Upper lobe of right lung (tissue), 1 donor: Measurements from ENCODE around the gene LYG1. TPM values are rescaled to one million over a fixed set of nuclear protein-coding genes. Genes with fewer than 3 reads are reported as not detected.
"Not testable (repeated sequence)": the region's sequence is repeated elsewhere in the genome, so short reads cannot be mapped to it uniquely, and the experiment has no call there.

Experiments
- ATAC-seq: fragments of 200-7000 bp; cut with Tn5 transposase; one replicate; pipeline ENCODE4 v1.9.1; 2020; ENCODE audit warnings: mild to moderate bottlenecking, moderate library complexity
- DNase-seq: peaks from one replicate; pipeline ENCODE4 v3.0.0-alpha.2; 2020
- H3K27ac ChIP-seq: fragments of 200-600 bp; one replicate; pipeline ENCODE4 v1.8.0; 2022
- H3K27me3 ChIP-seq: fragments of 200-600 bp; one replicate; pipeline ENCODE4 v1.8.0; 2022; ENCODE audit warnings: mild to moderate bottlenecking
- H3K36me3 ChIP-seq: fragments of 200-600 bp; one replicate; pipeline ENCODE4 v1.8.0; 2022
- H3K4me1 ChIP-seq: fragments of 200-600 bp; one replicate; pipeline ENCODE4 v1.8.0; 2022
- H3K4me3 ChIP-seq: fragments of 200-600 bp; one replicate; pipeline ENCODE4 v1.8.0; 2022; ENCODE audit warnings: mild to moderate bottlenecking
- H3K9me3 ChIP-seq: fragments of 200-600 bp; one replicate; pipeline ENCODE4 v1.8.0; 2022
- intact Hi-C: fragments of 100-400 bp; cut with DNase I; formaldehyde crosslinking; loops from one replicate; pipeline ENCODE4 v1.11.0; 2022
- long read RNA-seq: library from polyadenylated mRNA; unstranded; transcript quantifications from one replicate; pipeline ENCODE4 v2.0.0, GENCODE V29; 2021
- total RNA-seq: library from RNA; stranded (reverse); fragmentation: NEBNext Ultra II Directional; extraction: Animal tissue kit (Norgen Biotek cat#: 25700); gene quantifications from one replicate; pipeline ENCODE4 v1.2.1, GENCODE V29; 2021
- TF ChIP-seq, protein P1 (sequence below): fragments of 200-600 bp; IDR thresholded peaks from one replicate; pipeline ENCODE4 v1.8.0; 2022; ENCODE audit warnings: antibody characterized with exemption
- donor health status: DM: no; HTN: yes; CAD: no; lungs with severe emphysema.

The LYG1 gene
- total RNA-seq, result 1.4 TPM
- long read RNA-seq, result 0 reads

DNA sequence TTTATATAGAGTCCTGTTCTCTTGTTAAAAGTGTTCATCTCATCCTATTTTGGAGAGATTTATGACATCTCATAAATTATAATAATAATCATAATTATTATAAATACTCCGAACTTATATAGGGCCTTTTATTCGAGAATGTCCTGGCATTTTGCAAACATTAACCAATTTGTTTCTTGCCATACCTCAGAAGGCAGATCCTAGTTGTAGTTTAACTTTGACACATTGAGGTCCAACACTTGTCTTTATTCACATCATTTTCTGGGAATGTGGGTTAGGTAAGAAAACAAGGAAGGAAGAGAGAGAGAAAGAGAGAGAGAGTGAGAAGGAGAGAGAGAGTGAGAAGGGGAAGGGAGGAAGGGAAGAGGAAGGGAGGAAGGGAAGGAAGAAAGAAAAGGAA, at the start of gene LYG1:
Gene LYG1 (minus strand): TSS at position 101 of the 400 bp plus-strand sequence. CDS start 5,527 bp downstream, outside the sequence.
- H3K36me3 ChIP-seq, H3K4me3 ChIP-seq, ATAC-seq, H3K27me3 ChIP-seq, DNase-seq, H3K4me1 ChIP-seq, H3K9me3 ChIP-seq, H3K27ac ChIP-seq, intact Hi-C loops: not testable (repeated sequence)

DNA sequence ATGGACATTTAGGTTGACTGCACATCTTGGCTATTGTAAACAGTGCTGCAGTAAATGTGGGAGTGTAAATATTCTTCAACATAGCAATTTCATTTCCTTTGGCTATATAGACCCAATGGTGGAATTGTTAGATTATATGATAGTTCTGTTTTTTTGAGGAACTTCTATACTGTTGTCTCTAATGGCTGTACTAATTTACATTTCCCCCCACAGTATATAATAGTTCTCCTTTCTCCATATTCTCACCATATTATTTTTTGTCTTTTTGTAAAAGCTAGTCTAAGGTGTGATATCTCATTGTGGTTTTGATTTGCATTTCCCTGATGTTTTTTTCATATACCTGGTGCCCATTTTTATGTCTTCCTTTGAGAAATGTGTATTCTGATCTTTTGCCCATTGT, 49.2 kb upstream of the LYG1 start:
- H3K9me3 ChIP-seq, result no peaks in the 10 kb centered on the region
- no peak for DNase-seq
- H3K36me3 ChIP-seq, result no peaks in the 10 kb centered on the region
- TF ChIP-seq, protein P1, sequence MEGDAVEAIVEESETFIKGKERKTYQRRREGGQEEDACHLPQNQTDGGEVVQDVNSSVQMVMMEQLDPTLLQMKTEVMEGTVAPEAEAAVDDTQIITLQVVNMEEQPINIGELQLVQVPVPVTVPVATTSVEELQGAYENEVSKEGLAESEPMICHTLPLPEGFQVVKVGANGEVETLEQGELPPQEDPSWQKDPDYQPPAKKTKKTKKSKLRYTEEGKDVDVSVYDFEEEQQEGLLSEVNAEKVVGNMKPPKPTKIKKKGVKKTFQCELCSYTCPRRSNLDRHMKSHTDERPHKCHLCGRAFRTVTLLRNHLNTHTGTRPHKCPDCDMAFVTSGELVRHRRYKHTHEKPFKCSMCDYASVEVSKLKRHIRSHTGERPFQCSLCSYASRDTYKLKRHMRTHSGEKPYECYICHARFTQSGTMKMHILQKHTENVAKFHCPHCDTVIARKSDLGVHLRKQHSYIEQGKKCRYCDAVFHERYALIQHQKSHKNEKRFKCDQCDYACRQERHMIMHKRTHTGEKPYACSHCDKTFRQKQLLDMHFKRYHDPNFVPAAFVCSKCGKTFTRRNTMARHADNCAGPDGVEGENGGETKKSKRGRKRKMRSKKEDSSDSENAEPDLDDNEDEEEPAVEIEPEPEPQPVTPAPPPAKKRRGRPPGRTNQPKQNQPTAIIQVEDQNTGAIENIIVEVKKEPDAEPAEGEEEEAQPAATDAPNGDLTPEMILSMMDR, result no peak
- peaks cover 7% of the 10 kb centered on the region for H3K4me1 ChIP-seq
- no peak overlapping the region for H3K27ac ChIP-seq
- H3K4me3 ChIP-seq, result no peak overlapping the region
- ATAC-seq, result no peak
- intact Hi-C loops, result no loop called here
- H3K27me3 ChIP-seq, result no peaks in the 10 kb centered on the region

DNA sequence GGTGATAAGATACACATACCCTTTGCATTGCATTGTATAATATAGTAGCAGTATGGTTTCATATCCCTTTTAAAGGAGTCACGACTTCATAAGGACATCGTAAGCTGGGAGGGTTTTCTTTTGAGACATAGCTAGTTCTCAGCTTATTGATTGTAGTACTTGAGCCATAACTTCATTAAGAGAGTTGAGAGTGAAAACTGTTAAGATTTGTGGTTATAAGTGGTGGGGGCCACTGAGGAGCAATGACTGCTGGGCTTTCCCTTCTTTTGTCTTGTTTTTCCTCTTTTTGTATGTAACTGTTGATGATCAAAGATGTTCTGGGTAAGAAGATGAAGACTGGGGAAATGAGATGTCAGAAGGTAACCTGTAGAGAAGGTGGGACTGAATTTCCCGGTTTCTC, 47.2 kb upstream of the LYG1 start:
- peaks cover 7% of the 10 kb centered on the region for H3K4me1 ChIP-seq

DNA sequence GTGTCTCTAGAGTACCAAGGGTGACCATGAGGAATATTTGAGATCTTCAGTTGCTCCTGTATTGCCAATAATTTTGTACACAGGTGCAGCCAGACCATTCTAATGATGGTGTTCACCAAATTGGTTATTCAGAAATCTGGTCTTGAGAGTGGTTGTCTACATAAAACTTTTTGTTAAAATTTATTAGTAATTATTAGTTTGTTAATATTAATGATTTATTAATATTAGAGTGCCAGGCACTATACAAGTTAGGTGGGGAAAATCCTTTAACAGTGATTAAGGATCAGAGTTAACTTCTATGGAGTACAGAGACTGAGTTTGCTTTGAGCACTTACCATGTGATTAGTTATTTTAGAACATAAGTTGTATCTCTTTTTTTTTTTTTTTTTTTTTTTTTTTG, 45.2 kb upstream of the LYG1 start:
- TF ChIP-seq, protein P1, result no peak
- Histone ChIP-seq H3K4me1 (peaks cover 4% of the 10 kb centered on the region), H3K27ac (no peak overlapping the region), H3K4me3 (no peak overlapping the region), H3K27me3 (no peaks in the 10 kb centered on the region), H3K36me3 (no peaks in the 10 kb centered on the region), H3K9me3 (no peaks in the 10 kb centered on the region)
- intact Hi-C loops, result no loop called here
- ATAC-seq, result no peak
- no peak for DNase-seq

More for the DNA sequence above, 47.2 kb upstream of the LYG1 start:
- intact Hi-C loops, result no loop called here
- Histone ChIP-seq H3K36me3 (no peaks in the 10 kb centered on the region), H3K27me3 (no peaks in the 10 kb centered on the region), H3K4me3 (no peak overlapping the region), H3K27ac (no peak overlapping the region), H3K9me3 (no peaks in the 10 kb centered on the region)
- ATAC-seq, result no peak
- TF ChIP-seq, protein P1, result no peak
- no peak for DNase-seq

DNA sequence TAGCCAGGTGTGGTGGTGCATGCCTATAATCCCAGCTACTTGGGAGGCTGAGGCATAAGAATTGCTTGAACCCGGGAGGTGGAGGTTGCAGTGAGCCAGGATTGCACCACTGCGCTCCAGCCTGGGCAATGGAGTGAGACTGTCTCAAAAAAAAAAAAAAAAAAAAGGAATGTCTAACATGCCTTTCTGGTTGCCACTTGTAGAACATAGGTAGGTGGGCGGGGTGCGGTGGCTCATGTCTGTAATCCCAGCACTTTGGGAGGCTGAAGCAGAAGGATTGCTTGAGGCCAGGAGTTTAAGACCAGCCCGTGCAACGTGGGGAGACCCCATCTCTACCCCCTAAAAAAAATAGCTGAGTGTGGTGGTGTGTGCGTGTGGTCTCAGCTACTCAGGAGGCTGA, 44.4 kb upstream of the LYG1 start:
- H3K36me3 ChIP-seq, intact Hi-C loops, H3K27me3 ChIP-seq, H3K4me3 ChIP-seq, H3K4me1 ChIP-seq, H3K9me3 ChIP-seq, H3K27ac ChIP-seq, DNase-seq, ATAC-seq: not testable (repeated sequence)

DNA sequence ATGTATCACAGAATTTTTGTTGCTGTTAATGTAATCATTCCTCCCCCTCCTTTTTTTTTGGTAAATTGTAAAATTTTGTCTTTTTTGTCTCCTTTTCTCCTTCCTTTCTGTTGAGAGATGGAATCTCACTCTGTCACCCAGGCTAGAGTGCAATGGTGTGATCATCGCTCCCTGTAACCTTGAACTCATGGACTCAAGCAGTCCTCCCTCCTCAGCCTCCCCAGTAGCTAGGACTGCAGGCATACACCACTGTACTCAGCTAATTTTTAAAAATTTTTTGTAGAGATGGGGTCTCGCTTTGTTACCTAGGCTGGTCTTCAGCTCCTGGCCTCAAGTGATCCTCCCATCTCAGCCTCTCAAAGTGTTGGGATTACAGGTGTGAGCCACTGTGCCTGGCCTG, 41.5 kb upstream of the LYG1 start:
- intact Hi-C loops, result no loop called here
- ATAC-seq (no peak), DNase-seq (no peak)
- Histone ChIP-seq H3K27ac (no peak overlapping the region), H3K9me3 (no peaks in the 10 kb centered on the region), H3K27me3 (no peaks in the 10 kb centered on the region), H3K36me3 (no peaks in the 10 kb centered on the region), H3K4me1 (peaks cover 8% of the 10 kb centered on the region), H3K4me3 (no peak overlapping the region)
- TF ChIP-seq, protein P1, result no peak

DNA sequence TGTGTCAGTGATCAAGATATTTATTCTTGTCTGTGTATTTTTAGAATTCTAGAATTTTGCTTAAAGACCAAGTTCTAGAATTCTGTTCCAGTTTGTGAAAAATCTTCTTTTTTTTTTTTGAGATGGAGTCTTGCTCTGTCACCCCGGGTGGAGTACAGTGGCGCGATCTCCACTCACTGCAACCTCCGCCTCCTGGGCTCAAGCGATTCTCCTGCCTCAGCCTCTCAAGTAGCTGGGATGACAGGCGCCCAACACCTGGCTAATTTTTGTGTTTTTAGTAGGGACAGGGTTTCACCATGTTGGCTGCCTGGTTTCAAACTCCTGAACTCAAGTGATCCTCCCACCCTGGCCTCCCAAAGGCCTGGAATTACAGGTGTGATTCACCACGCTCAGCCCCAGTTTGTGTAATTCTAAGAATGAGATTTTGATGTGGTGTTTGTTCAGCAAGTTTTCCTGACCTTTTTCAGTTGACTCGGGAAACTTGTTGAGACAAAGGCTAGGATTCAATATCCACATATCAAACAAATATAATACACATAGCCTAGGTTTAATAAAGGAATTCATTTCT, 39.8 kb upstream of the LYG1 start:
- DNase-seq, result no peak
- ATAC-seq, result no peak
- intact Hi-C loops, result no loop called here
- Histone ChIP-seq H3K27me3 (no peaks in the 10 kb centered on the region), H3K27ac (no peak overlapping the region), H3K36me3 (no peaks in the 10 kb centered on the region), H3K4me1 (peaks cover 8% of the 10 kb centered on the region), H3K9me3 (no peaks in the 10 kb centered on the region), H3K4me3 (no peak overlapping the region)
- TF ChIP-seq, protein P1, result no peak
